Stomach (tissue), 4 donors: ENCODE results near the gene KLHL2.

Experiments used
- EP300 ChIP-seq: sonication (generic); formaldehyde crosslinking; IDR thresholded peaks from one replicate; pipeline ENCODE4 v1.6.1; 2017; ENCODE audit warnings: antibody characterized with exemption
- POLR2A ChIP-seq, 4 donors: fragments of 450-650 bp; IDR thresholded peaks; one replicate each; pipeline ENCODE4 v1.6.1; 2016; ENCODE audit warnings: antibody characterized with exemption in 4 of 4, control low read depth in 2 of 4, mild to moderate bottlenecking in 1 of 4, moderate library complexity in 1 of 4
- TF ChIP-seq, protein P1 (sequence below), 7 experiments: fragments of 450-650 bp in 4 of 7; fragments of 200-600 bp in 3 of 7; sonication (generic) in 3 of 7; IDR thresholded peaks; one replicate each; pipeline ENCODE4 v1.5.1; 2016 to 2019; ENCODE audit warnings: antibody characterized with exemption in 7 of 7, control low read depth in 2 of 7, mild to moderate bottlenecking in 1 of 7

- TF ChIP-seq, protein P1, sequence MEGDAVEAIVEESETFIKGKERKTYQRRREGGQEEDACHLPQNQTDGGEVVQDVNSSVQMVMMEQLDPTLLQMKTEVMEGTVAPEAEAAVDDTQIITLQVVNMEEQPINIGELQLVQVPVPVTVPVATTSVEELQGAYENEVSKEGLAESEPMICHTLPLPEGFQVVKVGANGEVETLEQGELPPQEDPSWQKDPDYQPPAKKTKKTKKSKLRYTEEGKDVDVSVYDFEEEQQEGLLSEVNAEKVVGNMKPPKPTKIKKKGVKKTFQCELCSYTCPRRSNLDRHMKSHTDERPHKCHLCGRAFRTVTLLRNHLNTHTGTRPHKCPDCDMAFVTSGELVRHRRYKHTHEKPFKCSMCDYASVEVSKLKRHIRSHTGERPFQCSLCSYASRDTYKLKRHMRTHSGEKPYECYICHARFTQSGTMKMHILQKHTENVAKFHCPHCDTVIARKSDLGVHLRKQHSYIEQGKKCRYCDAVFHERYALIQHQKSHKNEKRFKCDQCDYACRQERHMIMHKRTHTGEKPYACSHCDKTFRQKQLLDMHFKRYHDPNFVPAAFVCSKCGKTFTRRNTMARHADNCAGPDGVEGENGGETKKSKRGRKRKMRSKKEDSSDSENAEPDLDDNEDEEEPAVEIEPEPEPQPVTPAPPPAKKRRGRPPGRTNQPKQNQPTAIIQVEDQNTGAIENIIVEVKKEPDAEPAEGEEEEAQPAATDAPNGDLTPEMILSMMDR (IDR thresholded peaks at IDR 0.05) = no peak
- no peak for TF ChIP-seq EP300
- no peak for TF ChIP-seq POLR2A (IDR thresholded peaks at IDR 0.05)
These were observed 16.6 kb upstream of the KLHL2 start for GRCh38 chr4:165190591-165191347.
